Stimulated activated CD4-positive, alpha-beta T cell treated with anti-CD3 and anti-CD28 coated beads, Interleukin-15, amount 100 ng/mL, for 1 hour (primary cell): ENCODE measurements around the gene RNF214.
"Not testable (repeated sequence)": the region's sequence is repeated elsewhere in the genome, so short reads cannot be mapped to it uniquely, and the experiment has no call there.

ENCODE experiments used
- DNase-seq, 2 donors: peaks; one replicate each; pipeline ENCODE4 v3.0.0-alpha.2; 2020; ENCODE audit warnings: low read depth in 1 of 2, low spot score in 1 of 2

Gene RNF214

DNA sequence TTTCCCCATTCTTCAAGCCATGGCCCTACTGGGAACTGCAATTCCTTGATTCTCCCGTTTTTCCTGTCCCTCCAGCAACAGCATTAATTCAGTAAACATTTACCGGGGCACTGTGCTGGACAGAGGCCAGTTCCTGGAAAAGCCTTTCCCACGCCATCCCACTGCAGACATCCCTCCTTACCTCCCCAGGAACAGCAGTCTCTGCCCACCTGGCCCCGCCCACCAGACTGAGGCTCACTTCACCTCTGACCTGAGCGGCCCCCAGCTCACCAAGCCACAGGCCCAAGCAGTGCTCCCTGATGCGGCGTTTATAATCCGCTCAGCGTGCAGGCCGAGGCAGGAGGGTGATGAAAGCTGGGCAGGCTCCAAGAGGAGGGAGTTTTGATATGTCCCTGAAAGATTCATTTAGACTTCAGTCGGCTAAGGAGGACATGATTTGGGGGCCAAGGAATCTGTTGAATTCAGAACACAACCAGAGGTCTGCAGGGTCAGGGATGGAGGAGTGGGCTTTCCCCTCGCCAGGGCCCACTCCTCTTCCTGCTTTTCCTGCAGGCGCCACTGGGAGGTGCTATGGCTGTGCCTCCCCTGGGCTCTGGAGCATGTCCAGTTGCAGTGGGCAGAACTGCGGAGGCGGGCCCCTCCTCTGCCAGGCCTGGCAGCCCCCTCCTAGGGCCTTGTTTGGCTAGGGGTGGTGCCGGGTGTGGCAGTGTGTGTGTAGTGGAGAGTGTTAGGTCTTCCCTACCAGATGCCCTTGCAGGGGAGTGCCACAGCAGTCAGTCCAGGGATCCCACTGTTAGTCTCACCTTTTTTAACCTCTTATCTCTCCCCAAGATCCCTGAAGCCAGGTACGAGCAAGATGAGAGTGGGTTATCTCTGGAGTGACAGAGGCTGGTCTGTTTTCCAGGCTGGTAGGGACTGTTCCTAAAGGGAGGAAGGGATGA, 34.7 kb upstream of the RNF214 start:
- no peak for DNase-seq

DNA sequence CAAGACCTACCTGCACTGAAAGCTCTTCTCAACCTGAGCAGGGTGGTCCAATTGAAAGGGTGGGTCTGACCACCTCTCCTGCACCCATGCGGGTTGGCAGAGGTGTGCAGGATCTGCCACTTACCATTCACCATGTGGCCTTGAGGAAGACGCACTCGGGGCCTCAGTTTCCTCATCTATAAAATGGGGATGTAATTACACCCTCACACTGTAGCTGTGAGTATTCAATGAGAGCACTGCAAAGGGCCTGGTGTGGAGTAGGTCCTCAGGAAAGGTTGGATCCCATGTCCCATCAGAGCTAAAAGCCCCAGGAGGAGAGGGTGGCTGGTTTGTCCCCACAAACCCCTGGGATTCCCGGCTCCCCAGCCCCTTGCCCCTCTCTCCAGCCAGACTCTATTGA, 33.9 kb upstream of the RNF214 start:
- DNase-seq = no peak

DNA sequence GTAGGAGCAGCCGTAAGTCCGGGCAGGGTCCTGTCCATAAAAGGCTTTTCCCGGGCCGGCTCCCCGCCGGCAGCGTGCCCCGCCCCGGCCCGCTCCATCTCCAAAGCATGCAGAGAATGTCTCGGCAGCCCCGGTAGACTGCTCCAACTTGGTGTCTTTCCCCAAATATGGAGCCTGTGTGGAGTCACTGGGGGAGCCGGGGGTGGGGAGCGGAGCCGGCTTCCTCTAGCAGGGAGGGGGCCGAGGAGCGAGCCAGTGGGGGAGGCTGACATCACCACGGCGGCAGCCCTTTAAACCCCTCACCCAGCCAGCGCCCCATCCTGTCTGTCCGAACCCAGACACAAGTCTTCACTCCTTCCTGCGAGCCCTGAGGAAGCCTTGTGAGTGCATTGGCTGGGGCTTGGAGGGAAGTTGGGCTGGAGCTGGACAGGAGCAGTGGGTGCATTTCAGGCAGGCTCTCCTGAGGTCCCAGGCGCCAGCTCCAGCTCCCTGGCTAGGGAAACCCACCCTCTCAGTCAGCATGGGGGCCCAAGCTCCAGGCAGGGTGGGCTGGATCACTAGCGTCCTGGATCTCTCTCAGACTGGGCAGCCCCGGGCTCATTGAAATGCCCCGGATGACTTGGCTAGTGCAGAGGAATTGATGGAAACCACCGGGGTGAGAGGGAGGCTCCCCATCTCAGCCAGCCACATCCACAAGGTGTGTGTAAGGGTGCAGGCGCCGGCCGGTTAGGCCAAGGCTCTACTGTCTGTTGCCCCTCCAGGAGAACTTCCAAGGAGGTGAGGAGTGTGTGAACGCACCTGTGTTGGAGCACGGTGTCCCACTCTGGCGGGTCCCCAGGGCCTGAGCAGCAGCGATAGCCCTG, 33.2 kb upstream of the RNF214 start, which contains the start of gene TAGLN:
Gene TAGLN (plus strand): TSS at position 318 of the 863 bp plus-strand sequence. CDS start 3,644 bp downstream, outside the sequence.
- DNase-seq = no peak

DNA sequence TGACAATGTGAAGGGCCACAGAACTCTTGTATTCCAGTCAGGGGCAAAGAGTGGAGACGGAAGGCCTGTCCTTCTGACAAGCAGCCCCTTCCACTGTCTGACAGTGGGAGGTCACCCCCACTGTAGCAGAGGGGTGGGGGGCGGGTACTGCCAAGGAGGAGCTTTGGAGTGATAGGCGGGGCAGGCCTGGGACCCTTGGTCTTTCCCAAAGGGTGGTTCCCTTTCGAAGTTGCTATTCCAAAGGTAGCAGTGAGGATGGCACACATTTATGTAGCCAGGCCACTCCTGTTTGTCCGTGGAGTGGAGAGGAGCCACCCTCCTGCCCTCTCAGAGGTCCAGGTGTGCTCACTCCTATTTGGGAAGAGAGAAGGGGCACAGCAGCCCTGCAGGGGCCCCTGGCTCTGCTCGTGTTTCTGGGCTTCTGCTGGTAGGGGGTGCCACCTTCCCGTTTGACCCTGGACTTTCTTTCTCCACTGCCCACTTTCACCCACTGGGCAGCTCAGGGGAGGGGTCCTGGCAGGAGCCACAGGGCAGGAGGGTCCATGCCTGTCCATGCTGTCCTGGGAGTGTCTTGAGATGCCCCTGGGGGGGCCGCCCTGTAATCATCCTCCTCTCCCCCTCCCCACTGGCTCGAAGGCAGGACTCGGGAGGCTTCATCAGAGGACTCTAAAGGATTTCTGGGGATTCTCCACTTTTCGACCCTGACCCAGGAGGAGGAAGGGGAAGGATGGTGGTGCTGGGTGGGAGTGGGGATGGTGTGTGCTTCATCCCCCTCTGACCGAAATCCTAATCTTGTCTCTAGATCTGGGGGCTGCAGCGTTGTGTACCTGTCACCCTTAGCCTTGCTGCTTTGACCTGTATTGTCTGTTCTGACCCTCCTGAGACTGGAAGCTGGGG, 32.3 kb upstream of the RNF214 start:
- no peak for DNase-seq

DNA sequence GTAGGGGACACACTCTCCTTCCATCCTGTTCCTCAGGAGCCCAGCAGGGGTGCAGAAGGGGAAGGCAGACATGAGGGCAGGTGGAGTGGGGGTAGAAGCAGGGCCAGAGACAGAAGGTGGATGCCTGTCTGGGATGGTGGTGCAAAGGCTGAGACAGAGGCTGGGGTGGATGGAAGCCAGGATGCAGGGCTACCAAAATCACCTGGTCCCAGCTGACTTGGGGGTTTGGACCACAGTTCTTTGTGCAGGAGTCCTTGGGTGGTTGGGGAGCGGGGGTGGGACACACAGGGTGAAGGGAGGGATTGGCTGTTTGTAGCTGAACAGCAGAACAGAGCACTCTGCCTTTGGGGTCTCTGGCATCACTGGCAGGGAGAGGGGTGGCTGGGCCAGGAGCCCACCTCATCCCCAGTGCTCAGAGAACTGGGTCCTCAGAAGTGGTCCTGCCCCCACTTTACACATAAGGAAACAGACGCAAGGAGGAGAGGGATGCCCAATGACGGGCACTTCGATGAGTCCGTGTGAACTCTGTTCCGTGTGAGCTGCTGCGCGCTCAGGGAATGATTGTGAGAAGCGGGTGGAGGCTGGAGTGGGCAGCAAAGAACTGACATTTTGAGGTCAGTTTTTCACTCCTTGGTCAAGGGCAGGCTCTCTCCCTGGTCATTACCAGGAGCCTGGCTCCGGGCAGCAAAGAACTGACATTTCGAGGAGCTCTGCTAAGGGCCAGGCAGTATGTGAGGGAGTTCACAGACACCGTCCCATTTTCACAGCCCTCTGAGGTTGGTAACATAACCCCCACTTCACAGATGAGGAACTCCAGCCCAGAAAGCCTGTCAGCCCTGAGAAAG, 31.4 kb upstream of the RNF214 start:
- no peak for DNase-seq

DNA sequence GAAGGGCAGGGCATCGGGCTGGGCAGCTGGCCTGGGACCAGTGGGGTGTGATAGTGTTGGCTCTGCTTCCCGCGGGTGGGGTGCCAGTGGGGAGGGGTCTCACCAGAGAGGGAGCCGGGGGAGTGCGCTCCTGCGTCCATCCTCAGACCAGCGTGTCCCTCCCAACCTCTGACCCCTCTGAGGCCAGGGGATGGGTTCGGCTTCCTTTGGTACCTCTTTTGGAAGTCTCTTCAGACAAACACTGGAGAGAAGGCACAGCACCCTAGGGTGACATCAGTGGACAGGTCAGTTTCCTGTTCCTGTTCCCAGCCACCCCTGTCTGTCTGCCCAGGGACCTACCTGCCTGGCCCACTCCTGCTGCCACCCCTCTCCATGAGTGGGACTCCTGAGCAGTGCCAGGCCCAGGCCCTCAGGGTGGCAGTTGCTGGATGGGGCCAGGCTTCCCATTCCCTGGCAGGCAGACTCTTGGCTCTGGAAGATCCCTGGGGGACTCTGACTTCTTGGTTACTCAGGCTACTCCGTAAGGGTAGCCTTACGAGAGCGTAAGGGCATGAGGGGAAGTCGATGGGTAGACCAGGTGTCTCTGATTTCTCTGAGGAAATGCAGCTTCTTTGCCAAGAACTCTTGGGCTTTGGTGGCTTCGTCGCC, 30.7 kb upstream of the RNF214 start:
- no peak for DNase-seq

DNA sequence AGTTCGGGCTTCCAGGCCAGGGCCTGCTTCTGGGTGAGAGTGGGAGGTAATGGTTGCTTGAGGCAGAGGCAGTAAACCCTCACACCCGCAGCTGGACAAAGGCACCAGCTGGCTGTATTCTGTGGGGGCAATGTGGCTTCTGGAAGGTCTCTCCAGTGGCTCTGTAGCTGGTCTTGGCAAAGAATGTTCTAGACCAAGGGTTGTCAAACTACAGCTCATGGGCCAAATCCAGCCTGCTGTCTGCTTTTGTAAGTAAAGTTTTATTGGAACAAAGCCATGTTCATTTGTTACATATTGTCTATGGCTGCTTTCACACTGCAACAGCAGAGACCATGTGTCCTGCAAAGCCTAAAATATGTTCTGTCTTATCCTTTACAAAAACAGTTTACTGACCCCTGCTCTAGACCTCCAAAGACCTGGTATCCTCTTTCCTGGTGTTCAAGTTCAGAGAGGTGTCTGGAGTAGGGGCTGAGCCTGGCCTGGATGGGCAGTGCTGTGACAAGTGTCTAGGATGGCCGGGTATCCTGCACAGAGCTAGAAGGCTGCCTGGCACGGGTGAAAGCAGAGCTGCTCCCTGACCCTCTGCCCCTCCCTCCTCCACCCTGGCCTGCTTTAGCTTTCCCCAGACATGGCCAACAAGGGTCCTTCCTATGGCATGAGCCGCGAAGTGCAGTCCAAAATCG, 29.9 kb upstream of the RNF214 start:
- no peak for DNase-seq

DNA sequence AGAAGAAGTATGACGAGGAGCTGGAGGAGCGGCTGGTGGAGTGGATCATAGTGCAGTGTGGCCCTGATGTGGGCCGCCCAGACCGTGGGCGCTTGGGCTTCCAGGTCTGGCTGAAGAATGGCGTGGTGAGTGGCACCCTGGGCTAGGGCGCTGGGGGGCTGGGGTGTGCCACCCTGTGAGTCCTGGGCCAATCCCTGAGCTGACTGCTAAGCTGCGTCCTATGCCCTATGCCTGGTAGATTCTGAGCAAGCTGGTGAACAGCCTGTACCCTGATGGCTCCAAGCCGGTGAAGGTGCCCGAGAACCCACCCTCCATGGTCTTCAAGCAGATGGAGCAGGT, 29.4 kb upstream of the RNF214 start:
- DNase-seq = no peak

DNA sequence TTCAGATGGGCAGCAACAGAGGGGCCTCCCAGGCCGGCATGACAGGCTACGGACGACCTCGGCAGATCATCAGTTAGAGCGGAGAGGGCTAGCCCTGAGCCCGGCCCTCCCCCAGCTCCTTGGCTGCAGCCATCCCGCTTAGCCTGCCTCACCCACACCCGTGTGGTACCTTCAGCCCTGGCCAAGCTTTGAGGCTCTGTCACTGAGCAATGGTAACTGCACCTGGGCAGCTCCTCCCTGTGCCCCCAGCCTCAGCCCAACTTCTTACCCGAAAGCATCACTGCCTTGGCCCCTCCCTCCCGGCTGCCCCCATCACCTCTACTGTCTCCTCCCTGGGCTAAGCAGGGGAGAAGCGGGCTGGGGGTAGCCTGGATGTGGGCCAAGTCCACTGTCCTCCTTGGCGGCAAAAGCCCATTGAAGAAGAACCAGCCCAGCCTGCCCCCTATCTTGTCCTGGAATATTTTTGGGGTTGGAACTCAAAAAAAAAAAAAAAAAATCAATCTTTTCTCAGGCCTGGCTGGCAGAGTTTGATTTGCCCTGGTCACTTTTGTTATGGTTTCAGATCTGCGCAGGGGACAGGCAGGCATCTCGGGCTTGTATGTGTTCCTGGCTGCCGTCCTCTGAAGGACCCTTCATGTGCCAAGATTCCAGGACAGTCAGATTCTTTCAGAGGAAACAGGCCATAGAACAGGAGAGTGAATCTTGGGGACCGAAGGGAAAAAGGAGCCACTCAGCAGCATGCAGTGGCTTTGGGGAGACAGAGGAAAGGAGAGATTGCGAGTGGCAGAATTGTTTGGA, 28.0 kb upstream of the RNF214 start:
- no peak for DNase-seq

DNA sequence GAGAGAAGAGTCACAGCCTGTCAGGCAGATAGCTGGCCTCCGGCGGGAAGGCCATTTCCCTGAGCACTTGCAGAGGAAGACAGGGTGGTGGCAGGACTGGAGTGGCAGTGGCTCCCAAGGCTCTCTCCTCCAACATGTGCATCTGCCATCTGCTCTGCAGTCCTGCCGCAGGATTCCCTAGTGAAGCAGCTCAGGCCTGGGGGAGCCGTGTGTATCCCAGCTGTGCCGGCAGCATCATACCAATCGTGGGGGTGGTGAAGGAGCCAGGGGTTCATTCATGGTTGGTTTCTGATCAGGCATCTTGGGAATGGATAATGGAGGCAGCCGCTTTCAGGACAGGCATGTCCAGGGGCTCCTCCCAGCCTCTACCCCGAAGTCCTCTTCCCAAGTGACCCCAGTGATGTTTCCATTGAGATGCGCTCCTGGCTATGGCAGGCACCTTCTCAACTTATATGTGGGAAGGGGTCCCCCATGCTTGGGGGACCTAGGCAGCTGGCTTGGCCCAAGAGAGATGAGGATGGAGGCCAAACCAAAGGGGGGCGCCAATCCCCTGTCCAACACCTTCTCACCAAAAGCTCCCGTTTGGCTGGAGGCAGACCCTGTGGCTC, 27.2 kb upstream of the RNF214 start:
- DNase-seq = no peak

DNA sequence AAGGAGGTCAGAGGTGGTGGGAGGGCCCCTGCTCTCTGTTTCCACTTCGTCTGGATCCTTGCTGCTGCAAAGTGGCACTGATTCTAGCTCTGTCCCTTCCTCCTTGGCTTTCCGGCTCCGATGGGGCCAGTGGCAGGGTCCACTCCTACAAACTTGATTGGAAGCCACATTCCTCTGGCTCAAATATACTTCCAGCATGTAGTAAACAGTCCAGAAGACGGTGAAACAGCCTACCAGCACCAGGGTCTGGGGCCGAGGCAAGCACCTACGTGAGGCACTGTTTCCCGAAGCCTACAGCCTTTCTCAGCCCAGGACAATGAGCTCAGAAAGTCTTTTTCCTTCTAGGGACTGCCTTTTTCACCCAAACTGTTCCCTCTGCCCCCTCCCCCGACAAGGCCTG, 26.4 kb upstream of the RNF214 start:
- not testable (repeated sequence) for DNase-seq

DNA sequence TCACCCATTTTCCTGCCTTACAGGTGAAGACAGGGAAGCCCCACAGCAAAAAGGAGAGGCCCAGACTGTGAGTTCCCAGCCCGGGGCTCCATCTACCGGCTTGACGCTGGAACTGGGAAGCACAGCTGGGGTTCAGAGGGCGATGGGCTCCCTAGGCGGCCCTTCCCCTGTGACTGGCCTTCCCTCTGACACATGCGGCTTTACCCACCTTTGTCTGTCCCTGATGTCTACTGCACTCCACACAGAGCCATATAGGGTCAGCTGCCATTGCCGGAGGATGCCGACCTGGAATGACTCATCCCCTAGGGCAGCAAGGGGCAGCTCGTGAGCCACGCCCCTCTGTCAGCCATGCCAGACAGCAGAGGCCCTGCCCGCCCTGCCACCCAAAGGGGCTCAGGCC, 25.6 kb upstream of the RNF214 start:
- DNase-seq = not testable (repeated sequence)

DNA sequence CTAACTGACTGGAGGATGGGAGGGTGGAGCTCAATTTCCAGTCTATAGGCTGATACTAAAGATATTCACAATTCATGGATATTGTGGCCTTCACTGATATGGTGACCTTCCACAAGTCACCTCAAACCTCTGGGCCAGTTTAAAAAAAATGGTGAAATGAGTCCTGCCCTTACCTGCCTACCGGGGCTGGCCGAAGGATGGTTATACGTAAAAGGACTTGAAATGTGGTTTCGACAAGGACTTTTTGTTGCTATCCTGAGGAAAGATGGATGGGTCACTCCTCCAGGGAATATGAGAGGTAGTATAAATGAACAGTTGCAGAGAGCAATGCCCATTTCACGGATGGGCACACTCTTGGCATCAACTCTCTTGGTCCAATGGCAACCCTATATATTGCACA, 25.0 kb upstream of the RNF214 start:
- DNase-seq = not testable (repeated sequence)

DNA sequence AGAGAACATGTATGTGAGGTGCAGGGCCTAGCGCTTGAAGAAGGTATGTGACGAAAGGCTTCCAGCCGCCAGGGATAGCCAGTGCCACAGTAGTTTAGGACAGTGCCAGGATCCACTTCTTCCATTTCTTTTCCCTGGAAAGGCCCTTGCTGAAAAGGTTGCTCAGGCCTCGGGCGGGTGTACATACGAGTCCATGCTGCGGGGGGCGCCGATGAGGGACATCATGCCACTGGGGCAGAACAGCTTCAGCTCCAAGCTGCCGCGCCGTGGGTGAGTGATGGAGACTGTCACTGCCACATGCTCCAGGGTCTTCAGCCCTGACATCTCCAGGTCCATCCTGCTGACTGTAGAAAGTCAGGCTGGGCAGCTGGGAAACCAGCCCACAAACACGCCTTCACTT, 23.8 kb upstream of the RNF214 start:
- not testable (repeated sequence) for DNase-seq

DNA sequence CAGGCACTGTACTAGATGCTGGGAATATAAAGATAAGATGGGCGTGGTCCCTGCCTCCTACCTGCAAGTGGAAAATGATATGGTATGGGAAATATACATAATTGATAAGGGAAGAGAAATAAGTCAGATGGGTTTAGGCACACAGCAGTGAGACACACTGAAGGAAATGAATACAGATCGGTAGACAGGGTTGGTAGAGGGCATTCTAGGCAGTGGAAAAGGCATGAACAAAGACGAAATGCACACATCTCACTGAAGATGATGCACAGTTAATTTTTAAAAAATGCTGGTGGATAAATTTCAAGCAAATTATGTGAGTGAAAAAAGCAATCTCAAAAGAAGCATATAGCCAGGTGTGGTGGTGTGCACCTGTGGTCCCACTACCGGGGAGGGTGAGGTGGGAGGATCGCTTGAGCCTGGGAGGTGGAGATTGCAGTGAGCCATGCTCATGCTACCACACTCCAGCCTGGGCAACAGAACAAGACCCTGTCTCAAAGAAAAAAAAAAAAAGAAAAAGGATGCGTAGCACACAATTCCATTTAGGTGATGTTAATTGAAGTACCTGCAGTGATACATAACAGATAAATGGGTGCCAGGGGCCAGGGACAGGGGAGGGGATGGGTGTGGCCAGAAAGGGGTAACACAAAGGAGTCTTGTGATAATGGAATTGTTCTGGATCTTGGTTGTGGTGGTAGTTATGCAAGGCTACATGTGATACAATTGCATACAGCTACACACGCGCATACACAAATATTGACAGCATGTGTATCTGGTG, 22.9 kb upstream of the RNF214 start:
- DNase-seq = not testable (repeated sequence)

DNA sequence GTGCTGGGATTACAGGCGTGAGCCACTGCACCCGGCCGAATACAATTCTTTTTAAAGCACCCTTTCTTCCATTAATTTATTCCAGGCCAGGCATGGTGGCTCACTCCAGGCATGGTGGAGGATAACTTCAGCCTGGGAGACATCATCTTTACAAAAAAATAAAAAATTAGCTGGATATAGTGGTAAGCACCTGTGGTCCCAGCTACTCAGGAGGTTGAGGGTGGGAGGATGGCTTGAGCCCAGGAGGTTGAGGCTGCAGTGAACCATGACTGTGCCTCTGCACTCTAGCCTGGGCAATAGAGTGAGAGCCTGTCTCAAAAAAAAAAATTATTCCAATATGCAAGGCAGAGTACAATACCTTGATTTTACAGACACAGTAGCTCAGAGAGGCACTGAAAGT, 21.9 kb upstream of the RNF214 start:
- DNase-seq = no peak
